Activated CD4-positive, alpha-beta T cell treated with anti-CD3 and anti-CD28 coated beads, Interleukin-2, amount 10 ng/mL, durations not matched to agents 7 days and 5 days (primary cell): ENCODE results near the gene ARPC5. TPM values are rescaled to one million over a fixed set of nuclear protein-coding genes. Genes with fewer than 3 reads are reported as not detected.
A peak's percentile ranks its signal among the peaks of the same experiment; 100 is the strongest.
"Not testable (repeated sequence)": the region's sequence is repeated elsewhere in the genome, so short reads cannot be mapped to it uniquely, and the experiment has no call there.

ENCODE experiments used
- CTCF ChIA-PET: fragments of 350-600 bp; sonication (Branson Sonifier 250); formaldehyde crosslinking; loops from one replicate; lab custom pipeline; 2021; ENCODE audit warnings: antibody characterized with exemption; lab: Charles Lee
- POLR2A ChIA-PET: fragments of 350-600 bp; sonication (Branson Sonifier 250); formaldehyde crosslinking; loops from one replicate; lab custom pipeline; 2021; ENCODE audit warnings: antibody characterized with exemption; lab: Charles Lee
- DNase-seq: peaks from one replicate; pipeline ENCODE4 v3.0.0-alpha.2; 2020
- H3K27ac Mint-ChIP-seq: one replicate; pipeline ENCODE4 v1.8.0; 2021; ENCODE audit warnings: mild to moderate bottlenecking, moderate library complexity, mixed read lengths
- H3K27me3 Mint-ChIP-seq: one replicate; pipeline ENCODE4 v1.8.0; 2021; ENCODE audit warnings: mixed read lengths
- H3K36me3 Mint-ChIP-seq: one replicate; pipeline ENCODE4 v1.8.0; 2021; ENCODE audit warnings: low read depth, mixed read lengths
- H3K4me1 Mint-ChIP-seq: one replicate; pipeline ENCODE4 v1.8.0; 2021; ENCODE audit warnings: mixed read lengths
- H3K4me3 Mint-ChIP-seq: one replicate; pipeline ENCODE4 v1.8.0; 2021; ENCODE audit warnings: mild to moderate bottlenecking, moderate library complexity, mixed read lengths
- H3K9me3 Mint-ChIP-seq: one replicate; pipeline ENCODE4 v1.8.0; 2021; ENCODE audit warnings: mixed read lengths
- total RNA-seq, 2 experiments: library from RNA; stranded (reverse); gene quantifications; one replicate each; pipeline ENCODE4 v1.2.3, GENCODE V29; 2021

ARPC5 gene
- total RNA-seq = 100 to 1,000 TPM; 257 to 273 TPM

DNA sequence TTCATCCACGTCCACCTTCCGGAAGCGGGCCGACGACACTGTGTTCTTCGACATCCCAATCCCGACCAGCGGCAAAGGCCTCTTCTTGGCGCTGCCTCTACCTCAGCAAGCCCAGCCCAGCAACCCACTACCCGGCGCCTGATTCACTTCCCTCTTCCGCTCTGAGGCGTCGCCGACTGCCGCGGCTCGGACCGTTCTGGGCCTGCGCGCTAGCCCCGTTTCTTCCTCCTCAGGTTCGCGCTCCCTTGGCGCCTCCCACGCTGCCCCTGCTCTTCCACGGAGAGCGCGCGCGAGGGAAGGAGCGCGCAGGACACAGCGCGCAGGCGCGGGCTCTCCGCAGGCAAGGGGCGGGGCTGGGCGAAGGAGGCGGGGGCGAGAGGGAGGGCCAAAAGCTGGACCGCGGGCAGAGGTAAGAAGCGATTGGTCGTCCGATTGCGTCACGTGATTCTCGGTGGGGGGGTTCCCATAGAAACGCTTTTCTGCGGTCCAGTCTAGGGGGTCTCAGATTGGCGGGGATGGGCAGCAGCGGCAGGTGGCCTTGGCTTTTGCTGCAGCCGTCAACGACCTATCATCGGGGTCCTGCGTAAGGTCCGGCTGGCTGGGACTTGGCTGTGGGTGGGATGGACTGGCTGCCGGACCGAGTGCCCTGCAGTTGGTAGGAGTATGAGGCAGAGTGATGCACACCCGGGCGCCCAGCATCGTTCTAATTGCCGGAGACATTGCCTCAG, at the start of gene ARPC5:
ARPC5 (minus strand) TSS at position 178 of the 728 bp plus-strand sequence; CDS start at position 54, 124 bp downstream.
- Mint-ChIP-seq H3K4me3 (peak within 1 kb of the TSS; percentile 100), H3K36me3 (peaks cover 38% of the 10 kb centered on the region), H3K4me1 (peaks cover 32% of the 10 kb centered on the region), H3K27ac (peak within 1 kb of the TSS; percentile 99), H3K9me3 (no peaks in the 10 kb centered on the region), H3K27me3 (peaks cover 17% of the 10 kb centered on the region)
- peak; percentile 96 for DNase-seq
- ChIA-PET POLR2A (no interaction called here), CTCF (interaction anchor here (0.6 to 1.5 kb wide), 3 partner anchors 9 to 20 kb away, joined by 3 read pairs; partner anchors contain the start of gene APOBEC4)

DNA sequence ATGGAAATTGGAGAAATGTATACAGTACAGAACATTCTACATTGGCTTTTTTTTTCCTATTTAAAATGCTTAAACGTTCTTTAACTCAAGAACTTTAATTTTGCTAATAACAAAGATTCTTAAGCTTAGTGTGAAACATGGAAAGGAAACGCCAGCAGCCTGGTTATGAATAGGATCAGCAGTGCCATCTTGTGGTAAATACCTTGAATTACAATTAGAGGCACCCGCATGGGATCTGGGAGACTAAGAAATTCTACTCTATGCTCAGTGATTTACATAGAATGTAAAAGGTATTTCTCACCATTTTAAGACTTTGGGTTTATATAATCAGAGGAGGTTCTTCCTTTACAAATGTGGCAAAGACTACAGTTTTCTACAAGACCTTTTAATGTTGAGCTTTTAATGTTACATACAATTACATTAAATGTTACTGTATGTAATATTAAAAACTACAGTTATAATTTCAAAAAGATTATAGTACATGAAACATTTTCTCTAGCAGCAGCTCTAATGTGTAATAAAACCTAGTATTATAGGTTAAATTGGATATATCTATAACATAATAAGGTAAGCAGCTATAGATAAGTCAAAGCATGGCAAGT, 49.6 kb upstream of the ARPC5 start:
- ChIA-PET POLR2A (interaction anchor here (0.6 kb wide), 1 partner anchor 9 kb away, joined by 3 read pairs; no protein-coding TSS in a partner anchor), CTCF (interaction anchor here (0.6 to 2.8 kb wide), 9 partner anchors 10 to 397 kb away, joined by 3 to 12 read pairs (median 3); partner anchors contain the start of gene APOBEC4)
- no peak overlapping the region for H3K4me3 Mint-ChIP-seq
- no peaks in the 10 kb centered on the region for H3K4me1 Mint-ChIP-seq
- H3K27me3 Mint-ChIP-seq = peaks cover 13% of the 10 kb centered on the region
- H3K9me3 Mint-ChIP-seq = no peaks in the 10 kb centered on the region
- H3K27ac Mint-ChIP-seq = no peak overlapping the region
- no peaks in the 10 kb centered on the region for H3K36me3 Mint-ChIP-seq
- DNase-seq = peak; percentile 45

DNA sequence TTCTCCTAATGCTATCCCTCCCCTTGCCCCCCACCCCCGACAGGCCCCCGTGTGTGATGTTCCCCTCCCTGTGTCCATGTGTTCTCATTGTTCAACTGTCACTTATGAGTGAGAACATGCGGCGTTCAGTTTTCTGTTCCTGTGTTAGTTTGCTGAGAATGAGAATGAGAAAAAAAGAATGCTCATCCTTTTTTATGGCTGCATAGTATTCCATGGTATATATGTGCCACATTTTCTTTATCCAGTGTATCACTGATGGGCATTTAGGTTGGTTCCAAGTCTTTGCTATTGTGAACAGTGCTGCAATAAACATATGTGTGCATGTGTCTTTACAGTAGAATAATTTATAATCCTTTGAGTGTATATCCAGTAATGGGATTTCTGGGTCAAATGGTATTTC, 43.8 kb upstream of the ARPC5 start:
- H3K27ac Mint-ChIP-seq, POLR2A ChIA-PET, CTCF ChIA-PET, H3K9me3 Mint-ChIP-seq, H3K36me3 Mint-ChIP-seq, DNase-seq, H3K4me1 Mint-ChIP-seq, H3K4me3 Mint-ChIP-seq: not testable (repeated sequence)
- peaks cover 15% of the 10 kb centered on the region for H3K27me3 Mint-ChIP-seq

DNA sequence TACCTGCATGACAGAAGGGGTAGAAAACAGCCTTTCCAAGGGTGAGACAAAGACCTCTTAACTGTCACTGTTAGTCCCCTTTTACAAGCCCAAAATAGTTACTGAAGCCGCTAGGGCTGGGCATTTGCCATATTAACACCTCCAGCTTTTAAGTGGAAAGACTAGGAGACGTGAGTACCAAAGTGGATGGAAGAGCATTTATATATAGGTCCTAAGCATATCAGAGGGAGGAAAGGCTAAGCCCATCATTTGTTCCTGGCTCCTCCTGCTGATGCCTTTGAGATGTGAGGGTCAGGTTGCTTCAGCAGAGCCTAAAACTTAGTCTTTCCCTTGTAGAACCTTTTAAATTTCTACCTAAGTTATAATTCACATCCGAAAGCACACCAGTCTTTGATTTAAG, 43.2 kb upstream of the ARPC5 start:
- Mint-ChIP-seq H3K27ac (no peak overlapping the region), H3K36me3 (no peaks in the 10 kb centered on the region), H3K9me3 (peaks cover 2% of the 10 kb centered on the region), H3K4me3 (no peak overlapping the region), H3K27me3 (peaks cover 16% of the 10 kb centered on the region), H3K4me1 (no peaks in the 10 kb centered on the region)
- CTCF ChIA-PET = no interaction called here
- DNase-seq = no peak
- POLR2A ChIA-PET = no interaction called here

DNA sequence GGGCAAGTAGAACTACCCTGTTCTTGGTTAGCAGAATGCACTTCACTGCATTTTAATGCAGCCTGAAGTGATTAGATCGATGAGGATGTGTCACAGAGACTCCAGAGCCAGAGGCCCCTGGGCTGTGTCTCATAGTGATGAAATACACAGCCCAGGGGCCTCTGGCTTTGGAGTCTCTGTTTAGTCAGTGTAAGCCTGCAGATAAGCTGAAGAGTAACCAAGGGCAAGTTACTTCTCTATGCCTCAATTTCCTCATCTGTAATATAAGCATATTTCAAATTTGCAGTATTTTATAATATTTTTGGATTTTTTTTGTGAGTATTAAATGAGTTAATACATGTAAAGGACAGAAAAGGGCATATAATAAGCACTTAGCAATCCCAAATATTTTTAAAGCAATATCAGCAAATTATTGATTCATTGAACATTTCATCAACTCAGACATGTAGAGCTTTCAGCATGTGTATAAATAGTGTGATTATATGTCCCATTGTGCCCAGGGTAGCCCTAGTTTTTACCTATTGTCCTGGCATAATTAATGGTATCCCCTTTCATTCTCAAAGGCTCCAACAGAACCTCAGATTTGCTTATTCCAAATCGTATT, 41.1 kb upstream of the ARPC5 start:
- H3K27me3 Mint-ChIP-seq = peaks cover 9% of the 10 kb centered on the region
- H3K27ac Mint-ChIP-seq = no peak overlapping the region
- H3K9me3 Mint-ChIP-seq = peaks cover 5% of the 10 kb centered on the region
- CTCF ChIA-PET = no interaction called here
- H3K36me3 Mint-ChIP-seq = no peaks in the 10 kb centered on the region
- no peak for DNase-seq
- H3K4me3 Mint-ChIP-seq = no peak overlapping the region
- POLR2A ChIA-PET = no interaction called here
- no peaks in the 10 kb centered on the region for H3K4me1 Mint-ChIP-seq

DNA sequence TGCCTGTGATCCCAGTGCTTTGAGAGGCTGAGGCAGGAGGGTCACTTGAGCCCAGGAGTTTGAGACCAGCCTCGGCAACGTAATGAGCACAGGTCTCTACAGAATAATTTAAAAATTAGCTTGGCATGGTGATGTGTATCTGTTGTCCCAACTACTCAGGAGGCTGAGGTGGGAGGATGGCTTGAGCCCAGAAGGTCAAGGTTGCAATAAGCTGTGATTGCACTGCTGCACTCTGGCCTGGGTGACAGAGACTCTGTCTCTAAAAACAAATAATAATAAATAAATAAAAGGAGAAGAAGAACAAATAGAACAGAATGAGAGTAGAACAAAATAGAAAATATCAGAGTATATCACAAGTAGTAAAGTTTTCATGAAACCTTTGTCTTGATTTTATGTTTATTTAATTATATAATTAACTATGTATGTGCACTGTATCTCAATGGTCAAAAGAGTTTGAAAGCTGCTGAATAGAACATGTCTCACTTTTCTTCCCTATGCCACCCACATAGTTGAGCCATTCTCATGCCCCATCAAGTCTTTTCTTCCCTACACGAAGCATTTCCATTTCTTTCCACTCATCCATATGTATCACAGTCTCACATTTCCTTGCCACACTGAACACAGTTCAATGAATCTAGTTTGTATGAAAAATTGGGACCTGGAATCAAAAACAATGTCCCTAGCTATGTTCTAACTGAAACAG, 40.5 kb upstream of the ARPC5 start:
- Mint-ChIP-seq H3K4me3 (no peak overlapping the region), H3K27me3 (peaks cover 8% of the 10 kb centered on the region), H3K27ac (no peak overlapping the region), H3K36me3 (no peaks in the 10 kb centered on the region), H3K4me1 (no peaks in the 10 kb centered on the region), H3K9me3 (peaks cover 6% of the 10 kb centered on the region)
- CTCF ChIA-PET = interaction anchor here (0.8 kb wide), 1 partner anchor 785 kb away, joined by 4 read pairs; no protein-coding TSS in a partner anchor
- POLR2A ChIA-PET = interaction anchor here (0.6 kb wide), 1 partner anchor 9 kb away, joined by 3 read pairs; no protein-coding TSS in a partner anchor
- no peak for DNase-seq

DNA sequence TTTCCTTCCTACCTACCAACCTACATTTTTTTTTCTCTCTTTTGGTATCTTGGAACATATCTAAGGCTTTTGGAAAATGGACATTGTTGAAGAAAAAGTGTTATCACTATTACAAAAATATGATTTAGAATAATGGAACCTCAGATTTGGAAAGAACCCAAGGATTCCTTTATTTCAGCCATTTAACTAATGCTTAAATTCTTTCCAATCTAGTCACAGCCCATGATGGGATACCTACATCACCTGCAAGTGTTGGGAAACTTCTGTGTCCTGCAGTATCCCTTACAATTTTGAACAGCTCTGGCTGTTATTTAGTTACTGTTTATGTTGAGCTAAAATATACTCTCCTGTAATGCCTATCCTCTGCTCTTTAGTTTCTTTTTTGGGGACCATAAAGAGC, 39.8 kb upstream of the ARPC5 start:
- no peak overlapping the region for H3K4me3 Mint-ChIP-seq
- H3K36me3 Mint-ChIP-seq = no peaks in the 10 kb centered on the region
- no peaks in the 10 kb centered on the region for H3K4me1 Mint-ChIP-seq
- ChIA-PET CTCF (interaction anchor here (0.8 kb wide), 1 partner anchor 784 kb away, joined by 4 read pairs; no protein-coding TSS in a partner anchor), POLR2A (interaction anchor here (0.6 kb wide), 1 partner anchor 10 kb away, joined by 3 read pairs; no protein-coding TSS in a partner anchor)
- no peak for DNase-seq
- no peak overlapping the region for H3K27ac Mint-ChIP-seq
- H3K9me3 Mint-ChIP-seq = peaks cover 10% of the 10 kb centered on the region
- H3K27me3 Mint-ChIP-seq = peaks cover 8% of the 10 kb centered on the region

DNA sequence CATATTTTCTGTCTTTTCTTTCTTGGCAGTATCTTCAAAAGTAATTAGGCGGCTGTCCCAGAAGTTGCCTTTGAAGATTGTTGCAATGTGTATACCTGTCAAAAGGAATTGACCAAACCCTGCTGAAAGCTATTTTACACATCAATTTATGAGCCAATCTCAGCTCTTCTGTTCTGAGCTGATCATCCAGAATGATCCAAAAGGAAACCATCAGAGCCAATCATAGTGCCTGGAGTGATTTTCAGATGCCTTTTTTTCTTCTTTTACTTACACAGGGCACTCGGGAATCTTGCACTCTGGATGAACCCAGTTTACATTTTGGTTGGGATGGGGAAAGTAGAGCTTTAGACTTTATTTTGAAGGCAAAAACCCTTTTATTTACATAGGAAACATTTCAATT, 39.3 kb upstream of the ARPC5 start:
- H3K36me3 Mint-ChIP-seq = no peaks in the 10 kb centered on the region
- H3K4me1 Mint-ChIP-seq = no peaks in the 10 kb centered on the region
- H3K27me3 Mint-ChIP-seq = peaks cover 8% of the 10 kb centered on the region
- no peak for DNase-seq
- POLR2A ChIA-PET = no interaction called here
- H3K9me3 Mint-ChIP-seq = peaks cover 10% of the 10 kb centered on the region
- no peak overlapping the region for H3K27ac Mint-ChIP-seq
- CTCF ChIA-PET = no interaction called here
- no peak overlapping the region for H3K4me3 Mint-ChIP-seq

DNA sequence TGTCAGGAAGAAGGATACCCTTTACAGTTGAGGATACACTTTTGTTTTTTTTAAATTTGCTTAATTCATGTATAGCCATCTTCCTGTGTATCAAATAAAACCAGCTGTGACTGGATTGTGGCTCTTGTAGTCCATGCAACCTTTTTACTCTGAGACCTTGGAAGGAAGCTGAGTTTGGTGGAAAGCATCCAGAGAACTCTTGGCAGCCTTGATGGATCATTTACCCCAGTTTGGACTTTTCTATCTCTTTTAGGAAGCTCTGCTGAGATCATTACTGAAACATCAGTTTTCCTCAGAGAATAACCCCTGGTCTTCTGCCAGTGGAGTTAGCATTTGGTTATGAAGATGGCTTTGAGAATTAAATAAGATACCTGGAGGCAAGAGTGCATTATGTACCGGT, 38.8 kb upstream of the ARPC5 start:
- ChIA-PET CTCF (no interaction called here), POLR2A (no interaction called here)
- H3K9me3 Mint-ChIP-seq = peaks cover 11% of the 10 kb centered on the region

DNA sequence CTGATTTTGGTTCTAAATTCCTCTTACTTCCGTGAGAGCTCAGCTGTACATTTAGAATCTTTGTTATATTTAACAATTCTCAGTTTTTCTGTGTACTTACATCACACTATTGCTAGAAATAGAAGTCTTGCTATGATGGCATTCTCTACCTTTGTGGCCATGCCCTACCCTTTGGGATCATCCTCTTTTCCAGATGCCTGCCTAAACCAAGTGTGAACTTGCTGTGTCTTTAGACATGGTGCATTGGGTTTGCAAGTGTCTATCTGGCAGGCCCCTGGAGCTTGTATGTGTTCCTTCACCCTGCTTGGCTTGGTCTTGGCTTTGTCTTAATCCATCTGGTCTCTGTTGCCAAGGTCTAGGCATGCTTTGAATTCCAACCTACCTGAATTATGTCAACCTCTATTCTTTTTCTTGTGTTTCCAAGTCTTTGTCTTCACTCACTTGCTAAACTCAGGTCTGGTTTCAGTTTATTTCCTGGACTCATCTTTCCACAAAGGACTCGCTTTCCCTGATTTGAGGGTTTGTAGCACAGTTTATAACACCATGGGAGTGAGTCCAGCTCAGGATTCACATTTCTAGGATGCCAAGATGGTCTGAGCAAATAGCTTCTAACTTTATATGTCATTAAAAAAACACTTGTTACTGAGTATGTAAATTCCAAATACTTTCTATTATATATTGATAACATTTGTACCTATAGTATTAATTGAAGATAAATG, 38.2 kb upstream of the ARPC5 start:
- Mint-ChIP-seq H3K9me3 (peaks cover 11% of the 10 kb centered on the region), H3K4me3 (no peak overlapping the region), H3K27me3 (peaks cover 5% of the 10 kb centered on the region), H3K36me3 (no peaks in the 10 kb centered on the region), H3K27ac (no peak overlapping the region), H3K4me1 (no peaks in the 10 kb centered on the region)
- DNase-seq = no peak
- CTCF ChIA-PET = no interaction called here
- POLR2A ChIA-PET = no interaction called here

More for the DNA sequence above, 38.8 kb upstream of the ARPC5 start:
- Mint-ChIP-seq H3K4me1 (no peaks in the 10 kb centered on the region), H3K27me3 (peaks cover 5% of the 10 kb centered on the region), H3K36me3 (no peaks in the 10 kb centered on the region), H3K4me3 (no peak overlapping the region), H3K27ac (no peak overlapping the region)
- no peak for DNase-seq

DNA sequence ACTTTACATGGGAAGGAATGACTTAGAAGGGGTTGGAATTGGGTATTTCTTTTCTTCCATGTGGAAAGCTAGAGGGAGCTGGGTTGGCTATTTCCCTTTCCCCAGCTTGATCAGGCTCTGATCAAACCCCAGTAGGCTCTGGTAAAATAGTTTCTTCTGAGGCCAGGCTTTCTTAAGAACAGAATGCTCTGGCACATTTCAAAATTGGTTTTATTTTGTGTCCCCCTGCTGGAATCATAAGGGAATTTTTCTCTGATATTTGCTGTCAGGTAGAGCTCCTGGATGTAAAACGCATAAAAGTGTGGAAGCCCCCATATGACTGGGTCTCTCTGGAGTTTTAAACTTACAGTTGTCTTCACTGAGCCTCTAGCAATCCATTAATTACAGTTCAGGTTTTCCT, 34.6 kb upstream of the ARPC5 start:
- no peak overlapping the region for H3K4me3 Mint-ChIP-seq
- POLR2A ChIA-PET = no interaction called here
- no peak for DNase-seq
- no peak overlapping the region for H3K27ac Mint-ChIP-seq
- CTCF ChIA-PET = interaction anchor here (0.9 kb wide), 1 partner anchor 13 kb away, joined by 3 read pairs; no protein-coding TSS in a partner anchor
- H3K36me3 Mint-ChIP-seq = no peaks in the 10 kb centered on the region
- peaks cover 5% of the 10 kb centered on the region for H3K27me3 Mint-ChIP-seq
- H3K9me3 Mint-ChIP-seq = peaks cover 11% of the 10 kb centered on the region
- no peaks in the 10 kb centered on the region for H3K4me1 Mint-ChIP-seq

DNA sequence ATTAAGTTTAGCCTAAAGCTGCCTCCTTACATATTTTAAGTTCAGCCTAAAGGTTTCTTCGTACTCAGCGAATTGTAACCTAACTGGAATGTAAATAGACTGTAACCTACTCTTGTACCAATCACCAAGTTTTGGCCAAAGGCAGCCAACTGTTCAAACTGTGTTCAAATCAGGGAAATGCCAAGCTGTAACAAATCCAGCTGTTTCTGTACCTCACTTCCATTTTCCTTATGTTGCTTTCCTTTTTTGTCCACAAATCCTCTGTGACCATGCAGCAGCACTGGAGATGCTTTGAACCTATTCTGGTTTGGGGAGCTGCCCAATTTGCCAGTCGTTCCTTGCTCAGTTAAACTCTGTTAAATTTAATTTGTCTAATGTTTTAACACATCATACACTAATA, 20.8 kb upstream of the ARPC5 start:
- CTCF ChIA-PET = interaction anchor here (0.5 to 4.0 kb wide), 6 partner anchors 15 to 396 kb away, joined by 3 to 29 read pairs (median 6); partner anchors contain the start of gene TSEN15
- H3K4me1 Mint-ChIP-seq = peaks cover 32% of the 10 kb centered on the region
- DNase-seq = no peak
- no peaks in the 10 kb centered on the region for H3K36me3 Mint-ChIP-seq
- no peaks in the 10 kb centered on the region for H3K9me3 Mint-ChIP-seq
- H3K4me3 Mint-ChIP-seq = no peak overlapping the region
- H3K27ac Mint-ChIP-seq = no peak overlapping the region
- peaks cover 3% of the 10 kb centered on the region for H3K27me3 Mint-ChIP-seq
- POLR2A ChIA-PET = no interaction called here
